Esophagus muscularis mucosa (tissue), 4 donors: ENCODE data around the gene MSL1.

Experiments used
- EP300 ChIP-seq: sonication (generic); formaldehyde crosslinking; IDR thresholded peaks from one replicate; pipeline ENCODE4 v1.6.1; 2017; ENCODE audit warnings: antibody characterized with exemption
- POLR2A ChIP-seq: fragments of 450-650 bp; IDR thresholded peaks from one replicate; pipeline ENCODE4 v1.6.1; 2017; ENCODE audit warnings: antibody characterized with exemption, moderate library complexity, mild to moderate bottlenecking, low read depth
- POLR2AphosphoS5 ChIP-seq, 2 donors: sonication (generic); formaldehyde crosslinking; IDR thresholded peaks; one replicate each; pipeline ENCODE4 v1.6.1; 2017; ENCODE audit warnings: antibody characterized with exemption in 2 of 2
- TF ChIP-seq, protein P1 (sequence below), 3 experiments: fragments of 200-600 bp in 2 of 3; fragments of 450-650 bp in 1 of 3; sonication (generic) in 2 of 3; IDR thresholded peaks; one replicate each; pipeline ENCODE4 v1.5.1; 2017 to 2019; ENCODE audit warnings: antibody characterized with exemption in 3 of 3, mild to moderate bottlenecking in 2 of 3, moderate library complexity in 1 of 3

DNA sequence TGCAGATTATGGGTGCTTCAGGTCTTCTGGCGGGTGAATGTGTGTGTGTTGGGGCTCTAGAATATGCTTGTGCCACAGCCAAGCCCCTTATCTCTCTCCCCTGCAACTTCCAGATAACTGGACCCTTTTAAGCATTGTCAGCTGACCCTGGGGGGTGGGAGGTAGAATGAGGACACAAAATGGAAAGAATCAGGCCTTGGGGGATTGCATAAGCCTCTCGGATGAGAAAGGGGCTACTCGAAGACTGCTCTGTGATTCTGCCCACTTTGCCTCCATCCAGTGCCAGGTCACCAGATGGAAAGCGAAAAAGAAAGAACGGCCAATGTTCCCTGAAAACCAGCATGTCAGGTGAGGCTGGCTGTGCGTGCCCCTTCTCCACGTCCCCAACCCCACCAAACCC lies 45.2 kb upstream of the MSL1 start:
- TF ChIP-seq, protein P1, sequence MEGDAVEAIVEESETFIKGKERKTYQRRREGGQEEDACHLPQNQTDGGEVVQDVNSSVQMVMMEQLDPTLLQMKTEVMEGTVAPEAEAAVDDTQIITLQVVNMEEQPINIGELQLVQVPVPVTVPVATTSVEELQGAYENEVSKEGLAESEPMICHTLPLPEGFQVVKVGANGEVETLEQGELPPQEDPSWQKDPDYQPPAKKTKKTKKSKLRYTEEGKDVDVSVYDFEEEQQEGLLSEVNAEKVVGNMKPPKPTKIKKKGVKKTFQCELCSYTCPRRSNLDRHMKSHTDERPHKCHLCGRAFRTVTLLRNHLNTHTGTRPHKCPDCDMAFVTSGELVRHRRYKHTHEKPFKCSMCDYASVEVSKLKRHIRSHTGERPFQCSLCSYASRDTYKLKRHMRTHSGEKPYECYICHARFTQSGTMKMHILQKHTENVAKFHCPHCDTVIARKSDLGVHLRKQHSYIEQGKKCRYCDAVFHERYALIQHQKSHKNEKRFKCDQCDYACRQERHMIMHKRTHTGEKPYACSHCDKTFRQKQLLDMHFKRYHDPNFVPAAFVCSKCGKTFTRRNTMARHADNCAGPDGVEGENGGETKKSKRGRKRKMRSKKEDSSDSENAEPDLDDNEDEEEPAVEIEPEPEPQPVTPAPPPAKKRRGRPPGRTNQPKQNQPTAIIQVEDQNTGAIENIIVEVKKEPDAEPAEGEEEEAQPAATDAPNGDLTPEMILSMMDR (IDR thresholded peaks at IDR 0.05): no peak
- TF ChIP-seq POLR2AphosphoS5 (IDR thresholded peaks at IDR 0.05): no peak
- TF ChIP-seq EP300: no peak
- TF ChIP-seq POLR2A: no peak
